ENCODE measurements around the gene ZMYND12.
"Not testable (repeated sequence)": the region's sequence is repeated elsewhere in the genome, so short reads cannot be mapped to it uniquely, and the experiment has no call there.

Gene ZMYND12

DNA sequence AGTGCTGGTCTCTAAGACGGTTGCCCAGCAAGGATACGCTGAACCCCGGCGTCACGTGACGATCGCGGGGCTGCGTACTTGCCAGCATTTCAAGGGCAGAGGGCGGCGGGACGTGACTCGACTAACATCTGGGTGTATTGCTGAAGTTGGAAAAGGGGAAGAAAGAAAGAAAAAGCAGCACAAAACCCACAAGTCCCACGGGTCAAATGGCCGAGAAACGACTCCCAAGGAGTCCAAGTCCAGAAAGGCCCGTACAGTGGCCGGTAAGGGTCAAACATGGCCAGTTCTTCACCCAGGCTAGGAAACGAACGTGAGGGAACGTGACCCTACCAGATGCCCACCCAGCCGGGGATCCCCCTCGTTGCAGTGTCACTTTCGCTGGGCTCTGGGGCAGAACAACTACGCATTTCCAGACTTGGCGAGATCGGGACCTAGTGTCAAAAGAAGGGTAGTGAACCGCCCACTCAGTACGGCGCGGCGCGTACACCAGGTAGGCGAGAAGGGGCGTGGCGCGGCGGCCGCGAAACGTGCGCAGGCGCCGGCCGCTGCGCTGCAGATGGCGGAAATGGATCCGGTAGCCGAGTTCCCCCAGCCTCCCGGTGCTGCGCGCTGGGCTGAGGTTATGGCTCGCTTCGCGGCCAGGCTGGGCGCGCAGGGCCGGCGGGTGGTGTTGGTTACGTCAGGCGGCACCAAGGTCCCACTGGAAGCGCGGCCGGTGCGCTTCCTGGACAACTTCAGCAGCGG lies at the start of gene ZMYND12, which contains the start of gene PPCS:
ZMYND12 (minus strand) TSS at position 13 of the 744 bp plus-strand sequence. CDS start 25 bp downstream, outside the sequence.
PPCS (plus strand) TSS at position 534 of the 744 bp plus-strand sequence; CDS start at position 557, 23 bp downstream.
- DNase-seq, result peak; percentile 95

GRCh38 chr1:42504535-42505128 lies 48.8 kb upstream of the ZMYND12 start:
- DNase-seq, result no peak

- DNase-seq, result not testable (repeated sequence)
Observed at GRCh38 chr1:42502031-42502430, 46.2 kb upstream of the ZMYND12 start.

GRCh38 chr1:42490237-42490636 lies 34.4 kb upstream of the ZMYND12 start:
- DNase-seq, result no peak

GRCh38 chr1:42484382-42484781 lies 28.6 kb upstream of the ZMYND12 start:
- DNase-seq, result no peak

- no peak for DNase-seq
Observed at GRCh38 chr1:42482635-42483153, 26.9 kb upstream of the ZMYND12 start.

DNA sequence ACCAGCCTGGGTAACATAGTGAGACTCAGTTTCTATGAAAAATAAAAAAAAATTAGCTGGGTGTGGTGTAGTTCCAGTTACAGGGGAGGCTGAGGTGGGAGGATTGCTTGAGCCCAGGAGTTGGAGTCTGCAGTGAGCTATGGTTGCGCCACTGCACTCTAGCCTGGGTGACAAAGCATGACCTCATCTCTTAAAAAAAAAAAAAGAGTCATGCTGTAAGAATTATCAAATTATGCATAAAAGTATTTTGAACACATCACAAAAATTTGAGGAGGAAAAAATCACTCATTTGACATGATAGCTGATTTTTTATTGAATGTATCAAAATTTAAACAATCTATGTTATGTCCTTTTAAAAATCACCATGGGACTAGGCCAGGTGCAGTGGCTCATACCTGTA lies 25.1 kb upstream of the ZMYND12 start:
- no peak for DNase-seq

DNA sequence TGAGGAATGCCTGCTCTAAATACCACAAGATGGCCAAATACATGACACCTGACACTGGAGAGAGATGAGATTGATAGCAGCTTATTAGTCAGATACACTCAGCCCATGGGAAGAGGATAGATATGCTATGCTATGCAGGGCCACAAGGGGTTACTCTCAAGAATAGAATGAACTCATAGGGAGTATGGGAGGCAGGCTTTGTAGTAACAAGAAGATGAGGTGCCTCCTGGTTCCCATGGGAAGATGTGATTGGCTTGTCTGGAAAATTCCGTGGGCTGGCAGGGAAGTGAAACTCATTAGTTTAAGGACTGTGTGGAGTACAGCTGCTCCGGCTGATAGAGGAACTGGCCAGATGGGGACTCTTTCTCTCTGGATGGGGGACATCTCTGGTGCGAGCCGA lies 23.8 kb upstream of the ZMYND12 start:
- no peak for DNase-seq

DNA sequence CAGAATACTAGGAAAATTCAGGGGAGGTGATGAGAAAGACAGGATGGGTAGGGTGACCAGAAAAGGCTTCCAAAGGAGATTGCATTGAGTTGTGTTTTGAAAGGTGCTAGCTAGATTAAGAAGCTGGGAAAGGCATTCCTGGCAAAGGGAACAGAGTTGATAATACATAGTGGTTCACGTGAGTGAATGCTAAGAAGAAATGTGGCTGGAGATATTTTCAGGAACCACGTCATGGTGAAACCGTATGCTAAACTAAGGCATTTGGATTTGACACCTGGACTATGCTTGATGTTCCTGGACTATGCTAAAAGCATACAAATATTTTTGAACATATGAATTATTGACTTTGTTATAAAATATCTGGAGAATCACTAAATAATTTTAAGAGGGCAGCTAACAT lies 22.0 kb upstream of the ZMYND12 start:
- no peak for DNase-seq

DNA sequence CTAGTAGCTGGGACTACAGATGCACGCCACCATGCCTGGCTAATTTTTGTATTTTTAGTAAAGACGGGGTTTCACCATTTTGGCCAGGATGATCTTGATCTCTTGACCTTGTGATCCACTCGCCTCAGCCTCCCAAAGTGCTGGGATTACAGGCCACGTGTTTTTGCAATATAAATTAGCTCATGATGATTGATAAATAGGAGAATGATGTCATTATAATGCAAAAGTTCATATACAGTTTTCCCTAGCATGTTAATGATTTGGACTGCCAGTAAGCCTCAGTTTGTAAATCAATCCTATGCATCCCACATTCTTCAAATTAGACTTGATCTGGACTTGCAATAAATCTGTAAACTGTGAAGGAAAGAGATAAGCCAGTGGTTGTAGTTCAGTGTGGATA lies 21.5 kb upstream of the ZMYND12 start:
- not testable (repeated sequence) for DNase-seq

GRCh38 chr1:42476605-42477004 lies 20.8 kb upstream of the ZMYND12 start:
- DNase-seq, result no peak

GRCh38 chr1:42469727-42470126 lies 13.9 kb upstream of the ZMYND12 start:
- DNase-seq, result no peak

DNA sequence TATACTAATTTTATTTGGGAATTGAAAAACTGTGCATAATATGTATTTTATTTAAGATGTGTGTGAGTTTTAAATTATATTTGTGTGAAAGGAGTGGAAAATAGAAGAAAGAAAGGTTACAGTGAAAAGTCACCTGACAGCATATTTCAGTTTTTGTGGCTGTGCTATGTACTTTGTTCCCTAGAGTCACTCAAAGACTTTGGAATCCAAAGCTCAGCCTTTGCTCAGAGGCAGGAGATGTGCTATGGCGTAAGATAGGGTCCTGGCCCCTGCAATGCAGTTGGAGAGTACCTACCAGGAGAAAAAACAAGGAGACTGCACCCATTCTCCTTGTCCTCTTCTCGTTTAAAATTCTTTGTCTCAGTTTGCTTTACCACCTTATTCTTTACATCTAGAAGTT lies 10.2 kb upstream of the ZMYND12 start:
- DNase-seq, result no peak

- DNase-seq, result no peak
Observed at GRCh38 chr1:42463921-42464320, 8.1 kb upstream of the ZMYND12 start.

DNA sequence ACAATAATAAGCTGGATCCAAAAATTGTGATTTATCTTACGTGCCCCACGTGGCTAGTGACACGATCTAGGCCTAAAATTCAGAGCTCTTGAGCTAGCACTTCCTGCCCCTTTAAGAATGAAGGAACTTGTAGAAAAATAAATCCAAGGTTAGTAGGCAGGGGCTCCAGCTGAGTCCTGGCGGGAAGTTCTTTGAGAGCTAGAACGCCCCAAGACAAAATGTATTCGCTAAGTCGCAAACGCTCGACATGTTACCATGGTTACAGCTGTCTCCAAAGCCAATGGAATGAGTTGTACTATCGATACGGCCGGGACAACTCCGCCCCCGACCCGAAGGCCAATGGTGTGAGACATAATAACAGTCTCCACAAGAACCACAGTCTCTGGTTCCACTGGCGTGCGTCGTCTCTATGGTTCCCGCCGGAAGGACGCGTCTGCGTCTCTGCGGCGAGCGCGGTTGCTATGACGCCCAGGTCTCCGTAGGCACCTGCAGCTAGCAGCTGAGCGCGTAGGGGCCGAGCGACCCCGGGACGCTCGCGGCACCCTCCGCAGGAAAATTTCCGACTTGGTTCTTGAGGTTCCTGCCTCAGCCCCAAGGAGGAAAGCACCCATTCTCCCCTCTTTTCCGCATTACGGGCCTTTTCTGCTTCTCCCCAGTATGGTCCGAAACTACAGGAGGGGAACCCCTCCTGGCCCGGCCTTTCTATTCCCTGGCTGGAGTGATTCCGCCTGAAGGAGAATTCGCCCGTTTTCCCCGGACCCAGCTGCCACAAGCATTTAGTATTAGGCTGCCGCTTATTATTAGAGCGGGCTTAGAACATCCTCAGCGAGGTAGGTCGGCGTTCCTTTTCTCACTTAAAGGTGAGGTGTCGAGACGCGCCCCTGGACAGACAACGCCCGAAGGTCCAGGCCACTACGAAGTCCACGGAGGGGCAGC lies 7.3 kb upstream of the ZMYND12 start, which contains the start of gene CCDC30:
CCDC30 (plus strand) TSS at position 459 of the 936 bp plus-strand sequence. CDS start 17,266 bp downstream, outside the sequence.
- peak; percentile 97 for DNase-seq

DNA sequence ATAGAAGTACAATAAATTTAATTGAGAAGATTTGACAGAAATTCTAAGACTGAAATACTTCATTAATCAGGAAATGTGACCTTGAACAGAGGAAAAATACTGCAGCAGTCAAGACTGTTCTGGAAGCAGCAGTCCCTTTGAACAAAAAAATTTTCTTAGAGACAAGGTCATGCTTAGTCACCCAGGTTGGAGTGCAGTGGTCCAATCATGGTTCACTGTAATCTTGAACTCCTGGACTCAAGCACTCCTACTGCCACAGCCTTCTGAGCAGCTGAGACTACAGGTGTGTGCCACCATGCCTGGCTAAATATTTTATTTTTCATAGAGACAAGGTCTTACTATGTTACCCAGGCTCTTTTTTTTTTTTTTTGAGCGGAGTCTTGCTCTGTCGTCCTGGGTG lies 5.4 kb upstream of the ZMYND12 start:
- no peak for DNase-seq

- DNase-seq, result peak; percentile 69
Observed at GRCh38 chr1:42456754-42457089, 900 bp upstream of the ZMYND12 start.

DNA sequence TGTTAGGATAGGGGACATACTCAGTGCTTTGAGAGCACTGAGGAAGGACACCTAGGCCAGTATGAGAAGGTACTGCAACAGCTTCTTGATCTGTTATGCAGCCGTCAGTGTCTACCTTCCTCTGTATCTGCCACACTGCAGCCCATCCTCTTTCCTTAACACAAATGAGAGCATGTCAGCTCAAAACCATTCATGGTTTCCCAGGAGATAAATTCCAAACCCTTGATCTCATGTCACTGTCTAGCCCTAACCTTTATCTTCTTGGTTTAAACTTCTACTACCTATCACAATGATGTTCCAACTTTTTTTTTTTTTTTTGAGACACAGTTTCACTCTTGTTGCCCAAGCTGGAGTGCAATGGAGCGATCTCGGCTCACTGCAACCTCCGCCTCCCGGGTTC lies 1.4 kb downstream of the ZMYND12 start:
- no peak for DNase-seq

DNA sequence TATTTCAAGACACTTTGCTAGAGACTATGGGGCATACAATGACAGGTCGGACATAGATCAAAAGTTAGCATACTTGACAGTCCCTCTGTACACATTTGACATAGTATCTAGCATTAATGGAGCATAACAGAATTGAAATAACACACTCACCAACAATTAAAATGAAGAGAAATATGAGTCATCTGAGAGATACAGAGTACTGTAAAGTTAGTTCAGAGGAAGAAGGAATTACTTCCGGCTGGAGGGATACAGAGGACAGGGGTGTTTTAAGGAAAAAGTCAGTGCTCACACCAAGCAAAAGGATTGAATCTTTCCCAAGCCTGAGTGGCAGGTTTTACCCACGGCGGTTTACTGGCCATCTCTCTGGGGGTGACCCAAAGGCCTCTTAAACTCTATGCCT lies 2.4 kb downstream of the ZMYND12 start:
- no peak for DNase-seq

DNA sequence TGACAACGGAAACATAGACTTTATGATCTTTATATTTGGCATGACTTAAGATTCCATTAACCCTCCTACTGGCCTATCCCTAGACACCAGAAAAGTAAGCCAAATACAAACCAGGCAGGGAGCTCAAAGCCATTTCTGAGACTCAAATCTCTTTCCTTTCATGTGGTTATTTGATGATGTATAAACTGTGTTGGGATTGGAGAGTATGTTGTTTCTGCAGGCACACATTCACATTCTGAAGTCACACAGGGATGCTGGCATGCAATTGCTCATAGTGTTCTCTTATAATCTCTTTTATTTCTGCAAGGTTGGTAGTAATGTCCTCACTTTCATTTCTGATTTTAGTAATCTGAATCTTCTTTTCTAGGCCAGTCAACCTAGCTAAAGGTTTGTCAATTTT lies 5.8 kb downstream of the ZMYND12 start:
- no peak for DNase-seq

GRCh38 chr1:42449256-42449655 lies 6.6 kb downstream of the ZMYND12 start:
- no peak for DNase-seq

- no peak for DNase-seq
Observed at GRCh38 chr1:42442662-42443061, 13.2 kb downstream of the ZMYND12 start.

DNA sequence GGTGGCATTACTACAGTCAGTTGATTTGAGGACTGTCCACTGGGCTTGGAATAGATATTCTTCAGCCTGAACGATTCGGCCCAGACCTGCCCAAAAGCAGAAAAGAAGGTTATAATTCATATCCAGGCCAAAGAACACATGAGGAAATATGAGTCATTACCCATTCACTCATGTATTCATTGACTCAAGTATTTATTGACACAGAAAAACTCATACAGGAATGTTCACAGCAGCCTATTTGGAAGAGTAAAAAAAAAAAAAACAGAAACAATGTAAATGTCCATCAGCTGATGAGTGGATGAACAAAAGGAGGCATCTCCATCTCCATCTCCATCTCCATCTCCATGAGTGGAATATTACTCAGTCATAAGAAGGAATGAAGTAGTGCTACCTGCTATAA lies 15.9 kb downstream of the ZMYND12 start:
- DNase-seq, result no peak

Measured in activated CD4-positive, alpha-beta T cell treated with anti-CD3 and anti-CD28 coated beads for 48 hours (primary cell).